WERI-Rb-1 (cell line): ENCODE data around the gene HELZ.
A peak's percentile ranks its signal among the peaks of the same experiment; 100 is the strongest.

ENCODE experiments used
- DNase-seq: peaks from one replicate; pipeline ENCODE4 v3.0.0-alpha.2; 2020
- H3K27ac ChIP-seq: fragments of 250-450 bp; sonication (Bioruptor Pico); 2 replicates; pipeline ENCODE4 v1.5.1; 2020; ENCODE audit warnings: mild to moderate bottlenecking, moderate library complexity
- H3K27me3 ChIP-seq: fragments of 250-450 bp; sonication (Bioruptor Pico); 2 replicates; pipeline ENCODE4 v1.5.1; 2021; ENCODE audit warnings: mild to moderate bottlenecking, low read depth, moderate library complexity; ENCODE audit not compliant: insufficient read depth, severe bottlenecking
- H3K36me3 ChIP-seq: fragments of 250-450 bp; sonication (Bioruptor Pico); 2 replicates; pipeline ENCODE4 v1.5.1; 2020; ENCODE audit warnings: mild to moderate bottlenecking, moderate library complexity
- H3K4me3 ChIP-seq: 2 replicates; pipeline ENCODE4 v1.5.1; 2011; ENCODE audit warnings: low read depth, mild to moderate bottlenecking, control low read depth, low read length
- H3K9me3 ChIP-seq: fragments of 250-450 bp; sonication (Bioruptor Pico); 2 replicates; pipeline ENCODE4 v1.5.1; 2021; ENCODE audit warnings: mild to moderate bottlenecking, moderate library complexity; ENCODE audit not compliant: severe bottlenecking
- TF ChIP-seq, protein P1 (sequence below): IDR thresholded peaks from 2 replicates; pipeline ENCODE4 v1.5.1; 2011; ENCODE audit warnings: low read depth, mild to moderate bottlenecking, control low read depth, inconsistent platforms, low read length

HELZ gene

DNA sequence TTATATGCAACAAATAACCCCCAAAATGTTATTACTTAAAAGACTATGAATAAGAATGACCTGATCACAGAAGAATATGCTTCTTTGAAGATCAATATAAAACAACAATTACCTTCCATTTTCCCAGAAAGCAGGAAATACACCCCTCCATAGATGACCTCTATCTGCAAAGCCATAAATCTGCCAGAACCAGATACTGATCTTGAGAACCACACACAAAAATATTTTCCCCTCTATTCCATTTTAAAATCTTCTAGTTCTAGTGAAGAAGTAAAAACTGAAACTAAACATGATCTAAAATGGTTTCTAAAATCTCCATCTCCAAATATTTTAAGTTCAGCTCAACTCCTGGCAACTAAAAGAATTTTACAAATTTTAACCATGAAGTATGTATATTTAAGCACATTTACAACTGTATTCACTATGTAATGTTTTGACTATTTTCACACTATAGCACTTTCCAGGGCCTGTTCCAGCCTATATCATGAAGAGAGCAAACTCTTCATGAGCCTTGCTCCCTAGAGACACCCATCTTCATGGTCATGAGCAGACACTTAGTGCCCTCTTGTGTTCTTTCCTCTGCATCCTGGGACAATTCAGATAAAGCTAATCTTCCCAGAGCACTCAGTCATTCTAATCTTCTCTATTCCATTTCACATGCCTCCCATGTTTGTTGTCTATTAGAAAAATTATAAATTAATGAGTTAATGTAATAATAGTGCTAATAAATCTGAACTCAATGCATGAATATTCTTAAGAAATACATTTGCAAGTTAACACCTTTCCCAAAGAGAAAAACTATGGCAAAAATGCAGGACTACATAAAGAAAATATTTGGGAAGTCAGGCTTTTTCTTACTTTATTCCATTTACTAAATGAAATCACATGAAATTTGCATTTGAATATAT lies 87.0 kb downstream of the HELZ start:
- no peaks in the 10 kb centered on the region for H3K27me3 ChIP-seq
- DNase-seq: peak; percentile 50
- no peaks in the 10 kb centered on the region for H3K9me3 ChIP-seq
- peaks cover 19% of the 10 kb centered on the region for H3K36me3 ChIP-seq
- H3K4me3 ChIP-seq: no peak overlapping the region
- TF ChIP-seq, protein P1, sequence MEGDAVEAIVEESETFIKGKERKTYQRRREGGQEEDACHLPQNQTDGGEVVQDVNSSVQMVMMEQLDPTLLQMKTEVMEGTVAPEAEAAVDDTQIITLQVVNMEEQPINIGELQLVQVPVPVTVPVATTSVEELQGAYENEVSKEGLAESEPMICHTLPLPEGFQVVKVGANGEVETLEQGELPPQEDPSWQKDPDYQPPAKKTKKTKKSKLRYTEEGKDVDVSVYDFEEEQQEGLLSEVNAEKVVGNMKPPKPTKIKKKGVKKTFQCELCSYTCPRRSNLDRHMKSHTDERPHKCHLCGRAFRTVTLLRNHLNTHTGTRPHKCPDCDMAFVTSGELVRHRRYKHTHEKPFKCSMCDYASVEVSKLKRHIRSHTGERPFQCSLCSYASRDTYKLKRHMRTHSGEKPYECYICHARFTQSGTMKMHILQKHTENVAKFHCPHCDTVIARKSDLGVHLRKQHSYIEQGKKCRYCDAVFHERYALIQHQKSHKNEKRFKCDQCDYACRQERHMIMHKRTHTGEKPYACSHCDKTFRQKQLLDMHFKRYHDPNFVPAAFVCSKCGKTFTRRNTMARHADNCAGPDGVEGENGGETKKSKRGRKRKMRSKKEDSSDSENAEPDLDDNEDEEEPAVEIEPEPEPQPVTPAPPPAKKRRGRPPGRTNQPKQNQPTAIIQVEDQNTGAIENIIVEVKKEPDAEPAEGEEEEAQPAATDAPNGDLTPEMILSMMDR: peak; percentile 75
- H3K27ac ChIP-seq: no peak overlapping the region

DNA sequence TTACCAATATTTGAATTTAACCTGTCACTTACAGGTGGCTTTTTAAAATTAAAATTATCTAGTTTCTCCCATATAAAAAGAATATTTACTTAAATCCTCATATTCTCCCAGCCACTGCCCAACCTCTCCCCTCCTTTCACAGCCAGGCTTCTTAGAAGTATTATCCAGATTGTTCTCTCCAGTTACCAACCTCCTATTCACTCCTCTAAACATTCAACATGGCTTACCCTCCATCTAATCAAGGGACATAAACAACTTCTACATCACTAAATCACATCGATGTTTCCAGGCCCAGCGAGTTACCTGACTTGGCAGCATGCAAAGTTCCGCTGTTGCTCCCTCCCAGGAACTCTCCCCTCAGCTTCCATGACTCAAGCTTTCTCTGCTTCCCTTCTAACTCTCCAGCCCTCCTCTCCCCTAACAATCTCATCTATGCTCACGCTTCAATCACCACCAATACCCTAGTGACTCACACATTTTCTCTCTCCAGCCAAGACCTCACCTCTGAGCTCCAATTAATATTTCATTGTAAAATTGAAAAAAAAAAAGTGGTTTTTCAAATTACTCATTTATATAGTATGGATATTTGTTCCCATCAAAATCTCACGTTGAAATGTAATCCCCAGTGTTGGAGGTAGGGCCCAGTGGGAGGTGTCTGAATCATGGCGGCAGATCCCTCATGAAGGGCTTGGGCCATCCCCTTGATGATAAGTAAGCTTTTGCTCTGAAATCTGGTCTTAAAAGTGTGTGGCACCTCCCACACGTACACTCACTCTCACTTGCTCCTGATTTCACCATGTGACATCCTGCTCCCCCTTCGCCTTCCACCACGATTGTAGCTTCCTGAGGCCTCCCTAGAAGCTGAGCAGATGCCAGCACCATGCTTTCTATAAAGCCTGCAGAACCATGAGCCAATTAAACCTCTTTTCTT lies 88.5 kb downstream of the HELZ start:
- Histone ChIP-seq H3K36me3 (peaks cover 16% of the 10 kb centered on the region), H3K27me3 (no peaks in the 10 kb centered on the region), H3K27ac (no peak overlapping the region), H3K4me3 (no peak overlapping the region), H3K9me3 (no peaks in the 10 kb centered on the region)
- no peak for DNase-seq
- TF ChIP-seq, protein P1: no peak

DNA sequence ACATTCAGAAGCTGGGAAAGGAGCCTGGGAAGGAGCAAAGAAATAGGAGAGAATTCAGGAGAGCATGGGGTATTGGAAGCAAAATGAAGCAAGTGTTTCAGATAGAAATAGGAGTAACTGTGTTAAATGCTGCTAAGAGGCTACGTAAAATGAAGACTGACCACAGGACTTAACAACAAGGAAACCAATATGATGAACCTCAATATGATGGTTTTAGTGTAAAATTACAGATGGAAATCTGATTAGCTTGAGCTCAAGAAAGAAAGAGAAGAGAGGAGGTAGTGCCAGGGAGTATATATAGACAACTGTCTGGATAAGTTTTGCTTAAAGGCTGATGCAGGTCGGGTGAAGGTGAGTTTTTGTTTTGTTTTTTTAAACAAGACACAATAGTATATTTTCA lies 92.2 kb downstream of the HELZ start:
- no peak overlapping the region for H3K4me3 ChIP-seq
- H3K9me3 ChIP-seq: no peaks in the 10 kb centered on the region
- TF ChIP-seq, protein P1: no peak
- no peaks in the 10 kb centered on the region for H3K27me3 ChIP-seq
- H3K27ac ChIP-seq: no peak overlapping the region
- peaks cover 25% of the 10 kb centered on the region for H3K36me3 ChIP-seq
- no peak for DNase-seq

DNA sequence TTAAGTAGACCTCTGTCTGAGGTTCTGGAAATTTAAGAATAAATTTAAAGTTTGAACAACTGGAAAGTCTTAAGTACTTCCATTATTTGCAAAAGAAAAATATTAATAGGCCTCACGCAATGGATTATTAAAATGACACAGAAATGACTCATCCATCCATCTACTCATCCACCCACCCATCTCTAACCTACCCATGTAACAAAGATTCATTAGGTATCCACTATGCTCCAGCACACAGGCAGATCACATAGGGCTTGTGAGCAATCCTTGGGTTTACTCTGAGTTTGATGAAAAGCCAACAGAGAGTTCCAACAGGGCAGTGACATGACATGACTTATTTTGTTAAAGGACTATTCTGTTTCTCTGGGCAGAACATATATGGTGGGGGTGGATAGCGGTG lies 93.3 kb downstream of the HELZ start:
- H3K4me3 ChIP-seq: no peak overlapping the region
- H3K9me3 ChIP-seq: no peaks in the 10 kb centered on the region
- no peak for DNase-seq
- H3K36me3 ChIP-seq: peaks cover 36% of the 10 kb centered on the region
- no peak overlapping the region for H3K27ac ChIP-seq
- no peaks in the 10 kb centered on the region for H3K27me3 ChIP-seq
- TF ChIP-seq, protein P1: no peak

- DNase-seq: no peak
- TF ChIP-seq, protein P1: no peak
- H3K27ac ChIP-seq: no peak overlapping the region
- H3K36me3 ChIP-seq: peaks cover 44% of the 10 kb centered on the region
- no peak overlapping the region for H3K4me3 ChIP-seq
- H3K27me3 ChIP-seq: no peaks in the 10 kb centered on the region
- H3K9me3 ChIP-seq: no peaks in the 10 kb centered on the region
These were observed 94.2 kb downstream of the HELZ start for GRCh38 chr17:67150826-67151225.
